ENCODE results near the gene SAMD11. TPM values are rescaled to one million over a fixed set of nuclear protein-coding genes. Genes with fewer than 3 reads are reported as not detected.

Gene SAMD11
- total RNA-seq, 2 donors from 2014 or later, result not detected

DNA sequence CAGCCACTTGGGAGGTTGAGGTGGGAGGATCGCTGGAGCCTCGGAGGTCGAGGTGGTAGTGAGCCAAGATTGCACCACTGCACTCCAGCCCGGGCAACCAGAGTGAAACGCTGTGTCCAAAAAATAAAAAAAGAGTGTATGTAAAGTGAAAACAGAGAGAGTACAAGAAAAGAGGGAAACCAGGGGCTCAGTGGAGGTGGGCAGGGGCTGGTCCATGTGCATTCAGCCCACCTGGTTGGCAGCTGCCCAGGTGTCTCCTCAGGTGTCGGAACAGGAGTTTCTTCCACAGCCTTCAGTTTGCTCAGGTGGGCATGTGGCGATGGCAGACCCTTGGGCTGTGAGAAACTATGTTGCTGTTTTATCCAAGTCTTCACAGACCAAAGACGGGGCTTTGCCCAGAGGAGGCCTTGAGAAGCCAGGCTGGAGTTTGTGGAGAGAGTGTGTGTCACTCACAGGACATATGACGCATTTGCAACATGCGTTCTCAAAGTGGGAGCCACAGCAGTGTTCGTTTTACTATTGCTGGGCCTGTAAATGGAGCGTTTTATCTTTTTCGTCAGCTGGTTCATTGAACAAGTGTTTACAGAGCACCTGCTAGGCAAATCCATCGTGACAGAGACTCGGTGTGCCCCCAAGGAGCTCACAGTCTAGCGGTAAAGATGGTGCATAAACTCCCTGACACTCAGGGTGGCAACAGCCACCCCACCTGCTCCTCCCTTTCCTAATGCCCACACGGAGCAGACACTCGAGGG lies 22.4 kb upstream of the SAMD11 start:
- Mint-ChIP-seq H3K36me3 (peaks cover 12 to 23% of the 10 kb centered on the region in 2 donors), H3K27ac (no peak overlapping the region), H3K9me3 (peaks cover 4 to 11% of the 10 kb centered on the region in 2 donors)
- no peak for DNase-seq (ENCODE audit: low spot score in 2 of 2)
- ATAC-seq, result no peak

DNA sequence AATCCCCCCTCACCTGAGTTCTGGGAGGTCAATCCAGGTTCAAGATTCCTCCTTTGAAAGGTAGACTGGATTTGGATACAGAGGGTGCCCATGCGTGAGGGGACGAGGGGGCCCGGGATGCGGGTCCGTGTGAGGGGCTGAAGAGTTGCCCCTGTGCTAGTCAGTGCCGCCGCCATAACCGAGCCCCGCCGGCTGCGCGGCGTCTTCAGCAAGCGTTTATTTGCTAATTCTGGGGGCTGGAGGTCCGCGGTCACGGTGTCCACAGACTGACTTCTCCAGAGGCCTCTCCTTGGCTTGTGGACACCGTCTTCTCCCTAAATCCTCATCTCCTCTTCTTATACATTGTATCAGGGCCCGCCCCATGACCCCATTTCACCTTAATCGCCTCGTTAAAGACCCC lies 20.9 kb upstream of the SAMD11 start:
- no peak for DNase-seq (ENCODE audit: low spot score in 2 of 2)
- peaks cover 4 to 10% of the 10 kb centered on the region in 2 donors for H3K9me3 Mint-ChIP-seq
- H3K27ac Mint-ChIP-seq, result no peak overlapping the region
- H3K36me3 Mint-ChIP-seq, result peaks cover 9 to 11% of the 10 kb centered on the region in 2 donors
- ATAC-seq, result no peak

DNA sequence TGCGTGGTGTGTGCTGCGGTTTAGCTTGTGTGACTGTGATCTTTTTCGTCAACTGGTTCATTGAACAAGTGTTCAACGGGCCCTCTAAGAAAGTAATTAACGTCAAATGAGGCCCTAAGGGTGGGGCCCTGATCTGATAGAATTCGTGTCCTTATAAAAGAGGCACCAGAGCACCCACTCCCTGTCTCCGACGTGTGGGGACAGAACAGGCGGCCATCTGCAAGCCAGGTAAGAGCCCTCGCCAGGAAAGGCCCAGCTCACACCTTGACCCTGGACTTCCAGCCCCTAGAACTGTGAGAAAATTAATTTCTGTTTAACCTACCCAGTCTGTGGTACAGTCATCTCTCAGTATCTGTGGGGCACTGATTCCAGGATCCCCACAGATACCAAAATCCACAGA lies 20.4 kb upstream of the SAMD11 start:
- peaks cover 0 to 5% of the 10 kb centered on the region in 2 donors for H3K9me3 Mint-ChIP-seq
- no peak for DNase-seq (ENCODE audit: low spot score in 2 of 2)
- H3K27ac Mint-ChIP-seq, result no peak overlapping the region
- H3K36me3 Mint-ChIP-seq, result peaks cover 4 to 6% of the 10 kb centered on the region in 2 donors
- no peak for ATAC-seq

DNA sequence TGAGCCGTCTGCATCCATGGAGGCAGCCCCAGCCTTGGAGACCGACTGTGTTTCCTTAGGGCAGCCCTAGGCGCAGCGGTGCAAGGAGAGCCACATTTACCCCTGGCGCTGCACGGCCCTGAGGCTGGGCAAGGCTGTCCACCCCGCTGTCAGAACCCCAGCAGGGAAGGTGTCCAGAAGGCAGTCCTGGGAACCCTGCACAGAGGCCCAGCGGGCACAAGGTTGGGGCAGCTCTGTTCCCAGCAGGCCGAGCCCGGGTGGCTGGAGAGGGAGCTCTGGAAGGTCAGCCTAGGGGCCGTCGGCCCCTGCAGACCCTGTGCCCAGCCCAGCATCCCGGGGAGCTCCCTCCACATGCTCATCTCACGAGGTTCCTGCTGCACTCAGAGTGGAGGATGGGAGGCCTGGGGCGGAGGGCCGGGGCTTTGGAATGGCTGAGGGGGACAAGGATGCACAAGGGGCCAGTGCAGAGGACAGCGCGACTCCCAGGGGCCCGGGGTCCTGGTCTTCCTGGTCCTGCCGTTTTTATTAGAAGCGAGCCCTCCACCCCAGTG lies 19.9 kb upstream of the SAMD11 start:
- no peak overlapping the region for H3K27ac Mint-ChIP-seq
- DNase-seq (ENCODE audit: low spot score in 2 of 2) (no peak), ATAC-seq (no peak)
- peaks cover 0 to under 1% of the 10 kb centered on the region in 2 donors for H3K9me3 Mint-ChIP-seq
- H3K36me3 Mint-ChIP-seq, result peaks cover under 1 to 4% of the 10 kb centered on the region in 2 donors

DNA sequence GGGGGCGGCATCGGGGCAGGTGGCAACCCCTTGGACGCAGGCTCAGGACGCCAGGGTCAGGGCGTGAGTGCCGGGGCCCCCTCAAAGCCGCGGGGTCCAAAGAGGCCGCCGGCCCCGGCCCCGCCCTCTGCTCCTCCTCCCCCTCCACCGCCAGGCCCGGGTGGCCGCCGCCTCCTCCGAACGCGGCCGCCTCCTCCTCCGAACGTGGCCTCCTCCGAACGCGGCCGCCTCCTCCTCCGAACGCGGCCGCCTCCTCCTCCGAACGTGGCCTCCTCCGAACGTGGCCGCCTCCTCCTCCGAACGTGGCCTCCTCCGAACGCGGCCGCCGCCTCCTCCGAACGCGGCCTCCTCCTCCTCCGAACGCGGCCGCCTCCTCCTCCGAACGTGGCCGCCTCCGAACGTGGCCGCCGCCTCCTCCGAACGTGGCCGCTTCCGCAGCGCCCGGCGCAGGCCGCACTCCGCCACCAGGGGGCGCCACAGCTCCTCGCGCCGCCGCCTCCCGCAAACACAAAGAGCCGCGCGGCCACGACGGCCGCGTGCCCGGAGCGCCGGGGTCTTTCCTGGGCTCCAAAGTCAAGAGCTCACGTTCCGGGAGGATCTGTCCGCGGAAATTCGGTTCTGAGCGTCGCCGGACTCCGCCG lies 19.3 kb upstream of the SAMD11 start:
- no peaks in the 10 kb centered on the region for H3K9me3 Mint-ChIP-seq
- no peak overlapping the region for H3K27ac Mint-ChIP-seq
- DNase-seq (ENCODE audit: low spot score in 2 of 2) (peak; percentile 87 to 93), ATAC-seq (peak; percentile 86 to 92)
- H3K36me3 Mint-ChIP-seq, result peaks cover 0 to 4% of the 10 kb centered on the region in 2 donors

DNA sequence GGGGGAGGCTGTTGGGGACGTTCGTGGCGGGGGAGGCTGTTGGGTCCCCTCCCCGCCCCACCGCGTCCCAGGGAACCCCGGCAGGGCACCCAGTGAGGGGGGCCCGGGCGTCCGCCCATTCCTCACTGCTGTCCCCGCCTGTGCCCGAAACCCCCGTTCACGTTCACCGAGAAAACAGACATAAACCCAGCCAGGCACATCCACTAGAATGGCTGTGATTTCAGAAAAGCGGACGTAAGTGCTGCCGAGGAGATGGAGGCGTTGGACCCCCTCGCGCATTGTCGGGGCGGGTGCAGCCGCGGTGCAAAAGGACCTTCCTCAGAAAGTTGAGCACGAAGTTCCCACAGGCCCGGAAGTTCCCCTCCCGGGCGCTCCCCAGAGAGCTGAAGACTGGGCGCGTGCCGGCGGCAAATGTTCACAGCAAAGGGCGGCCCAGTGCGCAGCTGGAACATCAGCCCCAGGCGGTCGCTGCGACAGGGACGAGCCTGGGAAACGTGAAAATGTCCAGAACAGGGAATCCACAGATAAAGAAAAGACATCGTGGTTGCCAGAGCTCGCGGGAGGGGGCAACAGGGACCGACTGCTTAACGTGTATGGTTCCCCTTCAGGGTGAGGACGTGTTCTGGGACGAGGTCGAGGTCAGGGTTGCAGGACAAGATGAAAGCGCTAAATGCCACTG lies 18.5 kb upstream of the SAMD11 start:
- H3K27ac Mint-ChIP-seq, result no peak overlapping the region
- DNase-seq (ENCODE audit: low spot score in 2 of 2) (peak in 1 of 2 donors; percentile 53), ATAC-seq (peak; percentile 2 to 12)
- peaks cover 0 to 4% of the 10 kb centered on the region in 2 donors for H3K36me3 Mint-ChIP-seq
- no peaks in the 10 kb centered on the region for H3K9me3 Mint-ChIP-seq

DNA sequence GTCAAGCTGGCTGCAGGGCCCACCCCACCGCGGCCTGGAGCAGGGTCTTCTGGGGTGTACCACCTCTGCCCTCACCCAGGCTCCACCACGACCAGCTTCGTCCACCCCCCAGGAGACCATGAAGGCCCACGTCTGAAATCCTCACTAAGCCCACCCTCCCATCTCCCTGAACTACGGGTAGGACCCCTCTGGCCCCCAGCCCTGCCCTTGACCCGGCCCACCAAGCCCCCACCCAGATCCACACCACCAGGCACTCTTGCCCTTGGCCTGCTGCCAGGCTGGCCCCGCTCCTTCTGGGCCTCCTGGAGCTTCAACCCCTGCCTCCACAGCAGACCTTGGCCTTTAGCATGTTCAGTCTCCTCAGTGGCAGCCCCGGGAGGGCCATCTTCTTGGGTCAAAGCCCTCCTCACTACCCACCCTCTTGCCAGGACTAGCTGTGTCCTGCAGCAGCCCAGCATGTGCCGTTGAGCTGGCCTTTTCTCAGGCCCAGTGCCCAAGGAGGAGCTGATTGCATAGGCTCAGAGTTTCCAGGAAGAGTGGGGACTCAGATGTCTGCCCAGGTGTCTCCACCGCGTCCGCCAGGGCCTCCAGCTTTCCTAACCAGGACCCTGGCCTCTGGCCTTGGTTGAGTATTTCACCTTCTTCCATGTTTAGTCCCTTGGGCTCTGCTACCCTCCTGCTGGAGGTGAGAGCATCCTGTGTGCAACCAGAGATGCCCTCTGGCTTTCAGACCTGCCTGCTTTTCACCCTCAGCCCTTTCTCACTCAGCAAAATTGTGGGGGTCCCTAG lies 17.7 kb upstream of the SAMD11 start:
- no peaks in the 10 kb centered on the region for H3K9me3 Mint-ChIP-seq
- DNase-seq (ENCODE audit: low spot score in 2 of 2) (peak in 1 of 2 donors; percentile 54), ATAC-seq (no peak)
- no peak overlapping the region for H3K27ac Mint-ChIP-seq
- H3K36me3 Mint-ChIP-seq, result peaks cover 0 to 4% of the 10 kb centered on the region in 2 donors

DNA sequence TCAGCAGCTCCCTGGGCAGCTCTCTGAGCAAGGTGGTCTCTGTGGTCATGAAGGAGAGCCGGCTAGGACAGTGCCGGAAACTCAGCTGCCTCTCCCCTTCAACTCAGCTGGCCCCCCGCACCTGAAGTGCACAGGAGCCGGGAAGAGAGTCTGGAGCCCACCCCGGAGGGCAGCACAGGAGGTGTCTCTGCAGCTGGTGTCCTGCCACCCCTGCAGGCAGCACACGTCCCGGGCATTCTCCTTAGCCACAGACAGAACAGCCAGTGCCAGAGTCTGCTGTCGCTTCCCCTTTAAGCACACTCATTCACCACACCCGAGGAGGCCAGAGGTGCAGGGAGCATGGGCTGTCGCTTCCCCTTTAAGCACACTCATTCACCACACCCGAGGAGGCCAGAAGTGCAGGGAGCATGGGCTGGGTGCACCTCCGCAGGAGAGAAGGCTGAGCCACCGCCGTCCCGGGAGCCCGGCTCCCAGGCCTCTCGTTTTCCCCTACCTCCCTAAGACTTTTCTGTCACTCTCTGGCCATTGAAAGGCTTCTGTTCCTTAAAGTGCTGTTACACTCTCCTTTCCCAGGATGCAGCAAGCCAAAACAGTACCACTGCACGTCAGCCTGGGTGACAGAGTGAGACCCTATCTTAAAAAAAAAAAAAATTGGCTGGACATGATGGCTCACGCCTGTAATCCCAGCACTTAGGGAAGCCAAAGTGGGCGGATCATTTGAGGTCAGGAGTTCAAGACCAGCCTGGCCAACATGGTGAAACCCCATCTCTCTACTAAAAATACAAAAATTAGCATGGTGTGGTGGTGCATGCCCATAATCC lies 16.9 kb upstream of the SAMD11 start:
- H3K36me3 Mint-ChIP-seq, result peaks cover 0 to 4% of the 10 kb centered on the region in 2 donors
- ATAC-seq, result peak in 1 of 2 donors; percentile 51
- H3K9me3 Mint-ChIP-seq, result no peaks in the 10 kb centered on the region
- H3K27ac Mint-ChIP-seq, result no peak overlapping the region
- DNase-seq (ENCODE audit: low spot score in 2 of 2), result peak in 1 of 2 donors; percentile 52

DNA sequence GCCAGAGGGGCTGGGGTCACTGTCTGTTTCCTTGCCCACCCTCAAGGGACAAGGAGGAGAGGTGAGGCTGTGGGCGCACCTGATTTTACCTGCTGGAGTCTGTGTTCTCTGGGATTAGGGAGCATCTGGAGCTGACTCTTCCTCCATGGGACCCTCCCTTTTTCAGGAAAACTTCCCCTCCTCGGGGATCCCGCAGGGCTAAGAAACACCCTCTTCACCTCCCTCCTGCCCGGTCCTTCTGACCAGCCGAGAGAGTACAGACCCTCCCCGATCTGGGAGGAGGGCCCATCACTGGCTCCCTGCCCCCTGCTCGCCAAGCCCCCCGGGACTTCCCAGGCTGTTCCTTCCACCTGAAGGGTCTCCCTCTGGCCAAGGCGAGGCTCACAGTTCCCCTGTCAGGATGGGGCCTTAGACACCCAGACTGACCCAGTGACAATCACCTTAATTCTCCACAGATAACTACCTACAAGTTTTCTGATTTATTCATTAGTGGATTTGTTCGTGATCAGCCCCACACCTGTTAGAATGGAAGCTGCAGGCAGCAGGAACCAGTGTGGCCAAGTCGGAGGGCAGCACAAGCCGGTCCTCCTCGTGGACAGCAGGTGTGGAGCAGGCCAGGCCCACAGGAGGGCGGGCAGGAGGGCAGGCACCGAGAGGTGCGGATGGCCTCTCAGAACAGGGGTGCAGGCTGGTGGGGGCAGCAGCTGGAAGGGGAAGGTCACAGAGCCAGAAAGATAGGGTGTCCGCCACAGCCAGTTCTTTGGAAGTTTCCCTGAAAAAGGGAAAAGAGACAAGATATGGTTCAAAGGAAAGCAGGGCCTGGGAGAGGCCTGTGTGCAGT lies 15.9 kb upstream of the SAMD11 start:
- Mint-ChIP-seq H3K36me3 (peaks cover 0 to 4% of the 10 kb centered on the region in 2 donors), H3K27ac (no peak overlapping the region), H3K9me3 (no peaks in the 10 kb centered on the region)
- no peak for ATAC-seq
- no peak for DNase-seq (ENCODE audit: low spot score in 2 of 2)

DNA sequence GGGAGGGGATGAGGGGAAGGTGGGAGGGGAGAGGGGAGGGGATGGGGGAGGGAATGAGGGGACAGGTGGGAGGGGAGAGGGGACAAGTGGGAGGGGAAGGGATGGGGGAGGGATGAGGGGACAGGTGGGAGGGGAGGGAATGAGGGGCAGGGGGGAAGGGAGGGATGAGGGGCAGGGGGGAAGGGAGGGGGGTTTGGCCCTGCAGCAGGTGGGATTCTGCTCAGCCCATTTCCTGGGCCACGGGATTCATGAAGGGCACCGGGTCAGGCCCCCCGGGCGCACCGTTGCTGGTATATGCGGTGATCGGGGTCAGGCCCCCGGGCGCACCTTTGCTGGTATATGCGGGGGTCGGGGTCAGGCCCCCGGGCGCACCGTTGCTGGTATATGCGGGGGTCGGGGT lies 15.1 kb upstream of the SAMD11 start:
- ATAC-seq (no peak), DNase-seq (ENCODE audit: low spot score in 2 of 2) (no peak)
- Mint-ChIP-seq H3K27ac (no peak overlapping the region), H3K36me3 (peaks cover 0 to 4% of the 10 kb centered on the region in 2 donors), H3K9me3 (no peaks in the 10 kb centered on the region)

DNA sequence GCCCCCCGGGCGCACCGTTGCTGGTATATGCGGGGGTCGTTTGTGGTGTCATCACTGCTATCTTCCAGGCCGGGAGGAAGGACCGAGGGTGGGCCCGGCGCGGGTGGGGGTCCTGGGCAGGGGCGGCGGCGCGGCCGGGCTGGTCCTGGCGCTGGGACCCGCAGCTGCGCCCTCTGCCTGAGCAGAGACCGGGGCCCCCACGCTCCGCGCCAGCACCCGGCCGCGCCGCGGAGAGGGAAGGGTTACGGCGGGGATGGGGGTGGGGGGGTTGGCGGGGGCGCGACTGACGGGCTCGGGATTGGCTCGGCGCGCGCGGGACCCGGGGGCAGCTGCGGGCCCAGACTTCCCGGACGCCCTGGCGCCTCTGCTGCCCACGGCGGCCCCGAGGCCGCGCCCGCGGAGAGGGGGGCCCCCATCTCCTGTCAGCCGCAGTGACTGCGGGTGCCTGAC lies 13.8 kb upstream of the SAMD11 start:
- ATAC-seq (no peak), DNase-seq (ENCODE audit: low spot score in 2 of 2) (no peak)
- Mint-ChIP-seq H3K36me3 (peaks cover 0 to 4% of the 10 kb centered on the region in 2 donors), H3K27ac (no peak overlapping the region), H3K9me3 (no peaks in the 10 kb centered on the region)

DNA sequence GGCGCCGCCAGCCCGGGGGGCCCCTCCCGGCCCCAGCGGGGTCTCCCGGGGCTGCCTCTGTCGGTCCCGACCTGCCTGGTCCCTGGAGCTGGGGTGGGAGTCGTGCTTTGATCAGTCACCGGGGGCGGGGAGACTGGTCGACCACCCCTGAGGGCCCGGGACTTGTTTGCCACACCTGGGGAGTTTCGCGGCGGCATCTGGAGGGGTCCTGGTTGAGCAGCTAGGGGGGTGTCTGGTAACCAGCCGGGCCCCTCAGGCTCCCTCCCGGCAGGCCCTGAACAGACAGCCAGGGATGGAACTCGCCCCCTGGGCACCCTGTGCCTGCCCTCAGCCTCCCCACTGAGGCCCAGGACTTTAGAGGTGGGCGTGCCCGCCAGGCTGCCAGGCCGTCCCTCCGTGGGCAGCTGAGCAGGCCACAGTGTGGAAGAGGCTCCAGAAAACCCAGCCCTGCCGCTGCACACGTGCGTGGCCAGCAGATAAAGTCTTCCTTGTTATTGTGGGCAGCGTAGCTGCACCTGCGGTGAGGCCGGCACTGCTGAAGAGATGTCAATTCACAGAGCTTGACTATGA lies 13.3 kb upstream of the SAMD11 start:
- ATAC-seq (no peak), DNase-seq (ENCODE audit: low spot score in 2 of 2) (no peak)
- no peaks in the 10 kb centered on the region for H3K9me3 Mint-ChIP-seq
- peaks cover 0 to 1% of the 10 kb centered on the region in 2 donors for H3K36me3 Mint-ChIP-seq
- no peak overlapping the region for H3K27ac Mint-ChIP-seq

DNA sequence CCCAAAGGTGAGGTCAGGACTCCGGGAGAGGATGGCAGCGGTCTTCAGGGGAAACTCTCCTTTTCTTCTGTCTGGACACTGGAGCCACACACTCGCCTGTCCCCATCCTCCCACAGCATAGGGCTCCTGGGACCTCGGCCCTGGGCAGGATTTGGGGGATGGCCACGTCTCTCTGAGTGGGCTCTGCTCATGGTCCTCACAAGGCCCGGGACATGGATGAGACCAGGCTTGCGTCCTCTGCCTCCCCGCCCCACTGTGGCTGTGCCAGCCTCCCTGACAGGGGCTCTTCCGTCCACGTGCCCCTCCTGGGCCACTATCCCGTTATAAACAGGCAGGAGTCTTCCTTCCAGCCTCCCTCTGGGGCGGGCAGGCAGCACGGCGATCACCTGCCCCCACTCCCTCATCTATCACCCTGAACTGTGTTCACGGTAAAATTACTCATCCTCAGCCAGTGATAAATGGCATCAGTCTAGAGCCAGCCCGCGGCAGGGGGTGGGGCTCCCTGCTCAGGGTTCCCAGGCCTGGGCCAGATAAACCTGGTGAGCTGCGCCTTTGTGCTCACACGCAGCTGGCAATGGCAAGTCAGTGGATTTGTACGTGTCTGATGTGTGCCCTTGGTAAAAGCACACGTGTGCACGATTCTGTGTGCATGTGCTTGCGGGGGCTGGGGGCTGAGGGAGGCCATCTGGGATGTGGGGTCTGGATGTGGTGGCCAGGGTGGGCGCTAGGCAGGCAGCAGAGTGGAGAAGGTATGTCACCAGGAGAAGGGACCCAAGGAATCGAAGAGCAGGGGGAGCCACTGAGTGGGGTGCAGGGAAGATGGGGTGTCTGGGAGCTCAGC lies 12.6 kb upstream of the SAMD11 start:
- H3K27ac Mint-ChIP-seq, result no peak overlapping the region

More for the DNA sequence above, 12.6 kb upstream of the SAMD11 start:
- Mint-ChIP-seq H3K36me3 (no peaks in the 10 kb centered on the region), H3K9me3 (no peaks in the 10 kb centered on the region)
- ATAC-seq (peak in 1 of 2 donors; percentile 42), DNase-seq (ENCODE audit: low spot score in 2 of 2) (peak in 1 of 2 donors; percentile 7)

All from activated naive CD4-positive, alpha-beta T cell treated with anti-CD3 and anti-CD28 coated beads, Interleukin-2, amount 50 U/mL, for 72 hours (primary cell).